ENCODE measurements around the gene DMKN. TPM values are rescaled to one million over a fixed set of nuclear protein-coding genes. Genes with fewer than 3 reads are reported as not detected.

Gene DMKN
- total and polyA plus RNA-seq, 9 of the 15 experiments (the other 6 are each of a cell fraction or from before 2014, with no cell fraction given) = 0.36 to 0.53 TPM; not detected in 7

DNA sequence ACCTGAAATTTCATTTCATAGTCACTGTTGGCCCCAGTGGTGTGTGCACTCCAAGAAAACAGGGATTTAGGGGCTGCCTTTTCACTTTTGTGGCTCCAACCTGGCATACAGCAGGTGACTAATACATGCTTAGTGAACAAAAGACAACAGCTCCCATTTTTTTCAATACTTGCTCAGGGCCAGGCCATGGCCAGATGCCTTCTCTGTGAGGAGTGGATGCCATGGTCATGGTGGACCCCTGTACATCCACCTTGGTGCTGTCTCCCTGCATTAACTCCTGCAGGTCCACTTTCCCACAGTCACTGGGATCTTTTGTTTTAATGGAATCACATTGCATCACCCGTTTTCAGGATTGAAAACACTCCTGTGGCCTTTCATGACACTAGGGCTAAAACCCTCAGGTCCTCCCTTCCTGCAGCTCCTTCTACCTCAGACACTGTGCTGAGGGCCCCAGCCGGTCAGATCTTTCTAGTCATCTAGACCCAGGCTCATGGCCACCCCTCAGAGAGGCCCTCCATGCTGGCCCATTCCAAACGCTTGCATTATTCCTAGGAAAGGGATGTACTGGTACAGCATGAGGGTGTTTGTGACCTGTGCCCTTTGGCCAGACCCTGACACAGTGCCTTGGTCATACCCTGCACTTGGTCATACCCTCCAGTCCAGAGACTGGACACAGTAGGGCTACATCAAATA is 30.8 kb upstream of the DMKN start:
- Histone ChIP-seq H4K20me1 (replicated peaks; ENCODE audit: control insufficient read depth, insufficient read depth, low read length) (peaks cover 4% of the 10 kb centered on the region), H3K79me2 (ENCODE audit: control insufficient read depth, insufficient read depth, low read length) (peaks cover 36% of the 10 kb centered on the region), H3K4me3 (peak overlapping the region; percentile 96), H3K36me3 (ENCODE audit: control insufficient read depth, insufficient read depth, low read length) (peaks cover 50% of the 10 kb centered on the region; the same call in 2 of the 3 replicates), H2AFZ (ENCODE audit: low read depth, low read length) (peak overlapping the region; percentile 97), H3K4me1 (replicated peaks in 1 of 2; ENCODE audit: control insufficient read depth in 2 of 2, insufficient read depth in 2 of 2, low read length in 2 of 2) (peaks cover 16 to 39% of the 10 kb centered on the region in 2 experiments; a peak in 4 of 5 replicates), H3K27me3 (ENCODE audit: control insufficient read depth in 2 of 2, insufficient read depth in 2 of 2, low read length in 2 of 2) (no peaks in the 10 kb centered on the region), H3K9ac (ENCODE audit: insufficient read depth in 1 of 2, low read depth in 2 of 2, low read length in 2 of 2) (peak overlapping the region; percentile 93; a peak in 3 of 4 replicates), H3K9me1 (ENCODE audit: control insufficient read depth, insufficient read depth, low read length) (peaks cover 7% of the 10 kb centered on the region), H3K9me3 (replicated peaks; ENCODE audit: control insufficient read depth, insufficient read depth, low read depth, low read length) (no peaks in the 10 kb centered on the region), H3K4me2 (ENCODE audit: insufficient read depth, low read length) (peak overlapping the region; percentile 100), H3K27ac (ENCODE audit: extremely low read depth, low read depth, low read length) (peak overlapping the region; percentile 90)
- CTCF ChIA-PET (ENCODE audit: low intra/inter-chr PET ratio) = no interaction called here
- in situ Hi-C loops (cut with MboI) (no loop called here), intact Hi-C loops (cut with micrococcal nuclease) (no loop called here)
- WGBS (ENCODE audit: insufficient coverage, low coverage, missing lambda C conversion rate) = 8% methylated on average over 3 of the region's 3 CpGs
- ATAC-seq (peak; percentile 27), FAIRE-seq (no peak), DNase-seq (ENCODE audit: extremely low read depth in 1 of 4, low spot score in 3 of 4) (peak in 1 of 4 experiments; percentile 23)
- TF ChIP-seq CEBPG (CRISPR knock-in tag; IDR thresholded peaks at IDR 0.05) = peak; percentile 45; the same call in 1 of the 2 replicates
- TF ChIP-seq CEBPG (tag; conservative IDR thresholded peaks at IDR 0.05 in 1 of 2, IDR thresholded peaks at IDR 0.05 in 1 of 2) = peak in 1 of 2 experiments; percentile 62; a peak in 2 of 4 replicates
- TF ChIP-seq, protein P1, sequence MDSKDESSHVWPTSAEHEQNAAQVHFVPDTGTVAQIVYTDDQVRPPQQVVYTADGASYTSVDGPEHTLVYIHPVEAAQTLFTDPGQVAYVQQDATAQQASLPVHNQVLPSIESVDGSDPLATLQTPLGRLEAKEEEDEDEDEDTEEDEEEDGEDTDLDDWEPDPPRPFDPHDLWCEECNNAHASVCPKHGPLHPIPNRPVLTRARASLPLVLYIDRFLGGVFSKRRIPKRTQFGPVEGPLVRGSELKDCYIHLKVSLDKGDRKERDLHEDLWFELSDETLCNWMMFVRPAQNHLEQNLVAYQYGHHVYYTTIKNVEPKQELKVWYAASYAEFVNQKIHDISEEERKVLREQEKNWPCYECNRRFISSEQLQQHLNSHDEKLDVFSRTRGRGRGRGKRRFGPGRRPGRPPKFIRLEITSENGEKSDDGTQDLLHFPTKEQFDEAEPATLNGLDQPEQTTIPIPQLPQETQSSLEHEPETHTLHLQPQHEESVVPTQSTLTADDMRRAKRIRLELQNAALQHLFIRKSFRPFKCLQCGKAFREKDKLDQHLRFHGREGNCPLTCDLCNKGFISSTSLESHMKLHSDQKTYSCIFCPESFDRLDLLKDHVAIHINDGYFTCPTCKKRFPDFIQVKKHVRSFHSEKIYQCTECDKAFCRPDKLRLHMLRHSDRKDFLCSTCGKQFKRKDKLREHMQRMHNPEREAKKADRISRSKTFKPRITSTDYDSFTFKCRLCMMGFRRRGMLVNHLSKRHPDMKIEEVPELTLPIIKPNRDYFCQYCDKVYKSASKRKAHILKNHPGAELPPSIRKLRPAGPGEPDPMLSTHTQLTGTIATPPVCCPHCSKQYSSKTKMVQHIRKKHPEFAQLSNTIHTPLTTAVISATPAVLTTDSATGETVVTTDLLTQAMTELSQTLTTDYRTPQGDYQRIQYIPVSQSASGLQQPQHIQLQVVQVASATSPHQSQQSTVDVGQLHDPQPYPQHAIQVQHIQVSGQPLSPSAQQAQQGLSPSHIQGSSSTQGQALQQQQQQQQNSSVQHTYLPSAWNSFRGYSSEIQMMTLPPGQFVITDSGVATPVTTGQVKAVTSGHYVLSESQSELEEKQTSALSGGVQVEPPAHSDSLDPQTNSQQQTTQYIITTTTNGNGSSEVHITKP (IDR thresholded peaks at IDR 0.05; ENCODE audit: partially characterized antibody) = peak; percentile 12
- TF ChIP-seq PRMT5 (CRISPR knock-in tag; IDR thresholded peaks at IDR 0.05) = no peak
- TF ChIP-seq ZKSCAN8 (CRISPR knock-in tag; IDR thresholded peaks at IDR 0.05) = peak; percentile 92
- TF ChIP-seq, protein P2, sequence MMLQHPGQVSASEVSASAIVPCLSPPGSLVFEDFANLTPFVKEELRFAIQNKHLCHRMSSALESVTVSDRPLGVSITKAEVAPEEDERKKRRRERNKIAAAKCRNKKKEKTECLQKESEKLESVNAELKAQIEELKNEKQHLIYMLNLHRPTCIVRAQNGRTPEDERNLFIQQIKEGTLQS (IDR thresholded peaks at IDR 0.05) = peak; percentile 50; the same call in 1 of the 2 replicates
- TF ChIP-seq, protein P2 (CRISPR knock-in tag; conservative IDR thresholded peaks at IDR 0.05) = no peak
- BruUV-seq (replicated peaks) = no TSS peak
- POLR2A ChIA-PET = interaction anchor here (0.6 to 0.7 kb wide), 2 partner anchors 94 to 377 kb away, joined by 3 read pairs; no protein-coding TSS in a partner anchor
